Sigmoid colon (tissue), 3 donors: ENCODE measurements around the gene PSENEN.

Source experiments
- CTCF ChIP-seq, 4 experiments: fragments of 450-650 bp in 3 of 4; fragments of 200-600 bp in 1 of 4; IDR thresholded peaks; one replicate each; pipeline ENCODE4 v1.5.1; 2016 to 2019; ENCODE audit warnings: antibody characterized with exemption in 4 of 4, mild to moderate bottlenecking in 3 of 4, moderate library complexity in 2 of 4
- POLR2A ChIP-seq, 2 donors: fragments of 450-650 bp; IDR thresholded peaks; one replicate each; pipeline ENCODE4 v1.6.1; 2016; ENCODE audit warnings: antibody characterized with exemption in 2 of 2, mild to moderate bottlenecking in 2 of 2, moderate library complexity in 2 of 2

- no peak for TF ChIP-seq CTCF (IDR thresholded peaks at IDR 0.05)
- TF ChIP-seq POLR2A (IDR thresholded peaks at IDR 0.05), result no peak
Measured at GRCh38 chr19:35757231-35757748, 11.8 kb downstream of the PSENEN start.
